Activated CD4-positive, alpha-beta T cell treated with anti-CD3 and anti-CD28 coated beads, Interleukin-2, amount 10 ng/mL, durations not matched to agents 7 days and 5 days (primary cell): Measurements from ENCODE around the gene AP1AR. TPM values are rescaled to one million over a fixed set of nuclear protein-coding genes. Genes with fewer than 3 reads are reported as not detected.
"Not testable (repeated sequence)": the region's sequence is repeated elsewhere in the genome, so short reads cannot be mapped to it uniquely, and the experiment has no call there.

Experiments
- CTCF ChIA-PET: fragments of 350-600 bp; sonication (Branson Sonifier 250); formaldehyde crosslinking; loops from one replicate; lab custom pipeline; 2021; ENCODE audit warnings: antibody characterized with exemption; lab: Charles Lee
- POLR2A ChIA-PET: fragments of 350-600 bp; sonication (Branson Sonifier 250); formaldehyde crosslinking; loops from one replicate; lab custom pipeline; 2021; ENCODE audit warnings: antibody characterized with exemption; lab: Charles Lee
- DNase-seq: peaks from one replicate; pipeline ENCODE4 v3.0.0-alpha.2; 2020
- H3K27ac Mint-ChIP-seq: one replicate; pipeline ENCODE4 v1.8.0; 2021; ENCODE audit warnings: mild to moderate bottlenecking, moderate library complexity, mixed read lengths
- H3K27me3 Mint-ChIP-seq: one replicate; pipeline ENCODE4 v1.8.0; 2021; ENCODE audit warnings: mixed read lengths
- H3K36me3 Mint-ChIP-seq: one replicate; pipeline ENCODE4 v1.8.0; 2021; ENCODE audit warnings: low read depth, mixed read lengths
- H3K4me1 Mint-ChIP-seq: one replicate; pipeline ENCODE4 v1.8.0; 2021; ENCODE audit warnings: mixed read lengths
- H3K4me3 Mint-ChIP-seq: one replicate; pipeline ENCODE4 v1.8.0; 2021; ENCODE audit warnings: mild to moderate bottlenecking, moderate library complexity, mixed read lengths
- H3K9me3 Mint-ChIP-seq: one replicate; pipeline ENCODE4 v1.8.0; 2021; ENCODE audit warnings: mixed read lengths
- total RNA-seq, 2 experiments: library from RNA; stranded (reverse); gene quantifications; one replicate each; pipeline ENCODE4 v1.2.3, GENCODE V29; 2021

The AP1AR gene
- total RNA-seq, 2 experiments from 2014 or later = 10.0 to 10.5 TPM

DNA sequence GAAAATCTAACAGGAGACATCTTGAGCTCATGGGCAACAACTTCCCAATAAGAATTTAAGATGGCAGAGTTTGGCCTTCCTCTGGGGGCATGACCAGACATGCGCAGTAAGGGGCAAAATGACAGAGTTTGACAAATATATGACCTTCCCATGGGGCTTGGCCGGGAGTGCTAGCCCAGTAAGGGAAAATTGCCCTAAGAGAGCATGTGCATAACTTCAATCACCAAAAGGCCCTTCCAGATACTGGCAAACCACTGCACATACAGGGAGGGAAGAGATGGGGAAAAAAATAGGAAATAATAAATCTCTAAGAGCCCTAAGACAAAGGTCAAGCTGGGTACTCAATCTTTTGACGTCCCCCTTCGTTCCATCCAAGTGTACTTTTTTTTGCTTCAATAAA lies 40.7 kb downstream of the AP1AR start:
- H3K27me3 Mint-ChIP-seq = no peaks in the 10 kb centered on the region
- H3K9me3 Mint-ChIP-seq = no peaks in the 10 kb centered on the region
- no peak overlapping the region for H3K4me3 Mint-ChIP-seq
- no peak overlapping the region for H3K27ac Mint-ChIP-seq
- CTCF ChIA-PET = interaction anchor here (0.7 to 1.5 kb wide), 2 partner anchors 14 to 110 kb away, joined by 3 to 4 read pairs; partner anchors contain the start of gene TIFA
- POLR2A ChIA-PET = no interaction called here
- no peak for DNase-seq
- H3K4me1 Mint-ChIP-seq = peaks cover 14% of the 10 kb centered on the region
- peaks cover 35% of the 10 kb centered on the region for H3K36me3 Mint-ChIP-seq

DNA sequence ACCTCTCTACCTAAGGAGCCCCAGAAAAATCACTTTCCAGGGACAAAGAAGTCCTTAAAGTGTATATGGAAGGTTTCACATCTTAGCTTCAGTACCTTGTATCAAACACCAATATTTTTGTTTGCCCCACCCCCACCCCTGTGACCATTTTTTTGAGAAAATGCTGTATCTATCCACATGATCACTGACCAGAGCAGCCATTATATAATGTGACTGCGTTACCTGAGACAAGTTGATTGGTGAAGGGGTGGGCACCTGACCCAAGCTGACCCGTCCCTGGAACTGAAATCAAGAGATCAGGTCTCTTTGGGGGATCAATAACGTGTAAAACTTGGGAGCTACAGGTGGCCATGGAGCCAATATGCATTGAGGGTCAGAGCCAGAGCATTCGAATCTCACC lies 43.4 kb downstream of the AP1AR start:
- ChIA-PET CTCF (no interaction called here), POLR2A (no interaction called here)
- H3K4me1 Mint-ChIP-seq = peaks cover 31% of the 10 kb centered on the region
- no peaks in the 10 kb centered on the region for H3K9me3 Mint-ChIP-seq
- no peak for DNase-seq
- peaks cover 49% of the 10 kb centered on the region for H3K36me3 Mint-ChIP-seq
- no peaks in the 10 kb centered on the region for H3K27me3 Mint-ChIP-seq
- no peak overlapping the region for H3K4me3 Mint-ChIP-seq
- no peak overlapping the region for H3K27ac Mint-ChIP-seq

GRCh38 chr4:112276113-112276512 lies 44.5 kb downstream of the AP1AR start:
- H3K36me3 Mint-ChIP-seq = peaks cover 50% of the 10 kb centered on the region
- ChIA-PET POLR2A (no interaction called here), CTCF (no interaction called here)
- no peaks in the 10 kb centered on the region for H3K9me3 Mint-ChIP-seq
- peaks cover 38% of the 10 kb centered on the region for H3K4me1 Mint-ChIP-seq
- H3K27ac Mint-ChIP-seq = no peak overlapping the region
- no peaks in the 10 kb centered on the region for H3K27me3 Mint-ChIP-seq
- no peak for DNase-seq
- no peak overlapping the region for H3K4me3 Mint-ChIP-seq

DNA sequence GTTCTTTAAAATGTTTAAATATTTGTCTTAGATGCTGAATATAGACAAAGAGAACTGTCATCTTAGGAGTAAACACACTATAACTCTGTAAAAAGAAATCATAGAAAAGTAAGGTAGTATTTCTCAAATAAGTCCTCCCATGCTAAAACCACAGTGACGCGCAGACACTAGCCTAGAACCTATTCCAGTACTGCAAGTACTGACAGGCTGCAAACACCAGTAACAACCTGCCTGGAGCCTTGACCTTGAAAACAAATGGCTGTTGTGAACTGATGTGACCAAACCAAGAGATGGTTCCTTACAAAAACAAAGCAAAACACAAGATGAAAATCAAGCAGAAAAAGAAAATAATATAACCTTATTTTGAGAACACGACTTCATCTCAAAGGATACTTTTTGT lies 45.6 kb downstream of the AP1AR start:
- Mint-ChIP-seq H3K27ac (no peak overlapping the region), H3K4me1 (peaks cover 49% of the 10 kb centered on the region), H3K36me3 (peaks cover 58% of the 10 kb centered on the region), H3K4me3 (no peak overlapping the region), H3K9me3 (peaks cover 4% of the 10 kb centered on the region), H3K27me3 (no peaks in the 10 kb centered on the region)
- DNase-seq = no peak
- CTCF ChIA-PET = no interaction called here
- POLR2A ChIA-PET = no interaction called here

DNA sequence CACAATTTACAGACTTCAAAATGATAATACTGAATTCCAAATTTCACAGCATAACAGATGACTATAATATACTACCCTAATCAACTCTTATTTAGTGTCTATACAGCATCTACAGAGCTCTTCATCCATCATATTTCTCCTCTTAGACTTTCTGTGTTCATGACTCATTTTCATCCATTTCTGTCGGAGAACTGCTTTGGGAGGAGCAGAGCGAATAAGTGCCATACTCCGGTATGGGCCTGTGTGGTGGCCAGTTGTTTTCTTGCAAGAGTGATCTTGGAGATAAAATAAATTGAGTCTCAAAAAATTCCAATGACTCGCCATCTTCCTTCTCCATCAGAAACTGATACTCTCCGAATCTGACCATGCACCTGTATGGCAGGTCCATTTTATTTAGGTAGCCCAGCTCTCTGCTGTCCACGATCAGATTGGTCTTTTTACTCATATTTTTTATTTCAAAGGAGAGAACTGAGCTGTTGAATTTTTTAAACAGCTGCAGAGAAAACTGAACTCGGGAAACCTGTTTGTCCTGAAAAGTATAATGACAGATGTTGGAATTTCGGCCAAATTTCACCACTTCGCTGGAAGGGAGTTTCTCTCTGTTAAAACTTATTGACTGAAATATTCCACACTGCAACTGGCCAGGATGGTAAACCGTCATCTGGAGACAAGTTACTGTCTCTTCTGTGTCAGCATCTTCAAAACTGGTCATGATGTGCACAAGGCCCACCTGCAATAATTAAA lies 46.3 kb downstream of the AP1AR start:
- CTCF ChIA-PET = no interaction called here
- H3K4me3 Mint-ChIP-seq = no peak overlapping the region
- DNase-seq = no peak
- H3K9me3 Mint-ChIP-seq = peaks cover 7% of the 10 kb centered on the region
- no peak overlapping the region for H3K27ac Mint-ChIP-seq
- no peaks in the 10 kb centered on the region for H3K27me3 Mint-ChIP-seq
- POLR2A ChIA-PET = no interaction called here
- H3K4me1 Mint-ChIP-seq = peaks cover 56% of the 10 kb centered on the region
- H3K36me3 Mint-ChIP-seq = peaks cover 60% of the 10 kb centered on the region

- no peaks in the 10 kb centered on the region for H3K27me3 Mint-ChIP-seq
- no peak overlapping the region for H3K27ac Mint-ChIP-seq
- H3K9me3 Mint-ChIP-seq = peaks cover 7% of the 10 kb centered on the region
- ChIA-PET POLR2A (no interaction called here), CTCF (interaction anchor here (0.6 kb wide), 1 partner anchor 144 kb away, joined by 3 read pairs; no protein-coding TSS in a partner anchor)
- no peak for DNase-seq
- H3K36me3 Mint-ChIP-seq = peaks cover 61% of the 10 kb centered on the region
- no peak overlapping the region for H3K4me3 Mint-ChIP-seq
- H3K4me1 Mint-ChIP-seq = peaks cover 63% of the 10 kb centered on the region
These were observed 47.7 kb downstream of the AP1AR start for GRCh38 chr4:112279025-112279881.

DNA sequence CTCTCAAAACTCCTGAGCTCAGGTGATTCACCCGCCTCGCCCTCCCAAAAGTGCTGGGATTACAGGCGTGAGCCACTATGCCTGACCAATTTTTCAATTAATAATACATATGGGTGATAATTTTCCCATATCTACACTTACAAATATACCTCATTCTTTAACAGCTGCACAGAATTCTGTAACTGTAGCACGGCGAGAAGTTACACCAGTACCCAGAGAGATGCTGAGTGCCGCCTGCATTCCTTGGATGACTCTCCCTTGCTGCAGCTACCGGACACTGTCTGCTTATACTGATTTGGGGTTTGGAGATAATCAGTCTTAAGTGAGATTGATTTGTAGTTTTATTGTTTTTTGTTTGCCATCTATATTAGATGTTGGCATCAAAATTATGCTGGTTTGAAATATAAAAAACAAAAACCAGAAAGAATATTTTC lies 48.3 kb downstream of the AP1AR start:
- H3K27ac Mint-ChIP-seq = no peak overlapping the region
- POLR2A ChIA-PET = no interaction called here
- no peak for DNase-seq
- H3K4me1 Mint-ChIP-seq = peaks cover 66% of the 10 kb centered on the region
- H3K36me3 Mint-ChIP-seq = peaks cover 60% of the 10 kb centered on the region
- peaks cover 7% of the 10 kb centered on the region for H3K9me3 Mint-ChIP-seq
- H3K27me3 Mint-ChIP-seq = no peaks in the 10 kb centered on the region
- no peak overlapping the region for H3K4me3 Mint-ChIP-seq
- CTCF ChIA-PET = no interaction called here

GRCh38 chr4:112280386-112281056 lies 48.9 kb downstream of the AP1AR start:
- H3K27ac Mint-ChIP-seq = peak overlapping the region; percentile 25
- no peak overlapping the region for H3K4me3 Mint-ChIP-seq
- ChIA-PET CTCF (no interaction called here), POLR2A (no interaction called here)
- H3K9me3 Mint-ChIP-seq = peaks cover 7% of the 10 kb centered on the region
- DNase-seq = no peak
- peaks cover 63% of the 10 kb centered on the region for H3K4me1 Mint-ChIP-seq
- H3K27me3 Mint-ChIP-seq = no peaks in the 10 kb centered on the region
- peaks cover 55% of the 10 kb centered on the region for H3K36me3 Mint-ChIP-seq

DNA sequence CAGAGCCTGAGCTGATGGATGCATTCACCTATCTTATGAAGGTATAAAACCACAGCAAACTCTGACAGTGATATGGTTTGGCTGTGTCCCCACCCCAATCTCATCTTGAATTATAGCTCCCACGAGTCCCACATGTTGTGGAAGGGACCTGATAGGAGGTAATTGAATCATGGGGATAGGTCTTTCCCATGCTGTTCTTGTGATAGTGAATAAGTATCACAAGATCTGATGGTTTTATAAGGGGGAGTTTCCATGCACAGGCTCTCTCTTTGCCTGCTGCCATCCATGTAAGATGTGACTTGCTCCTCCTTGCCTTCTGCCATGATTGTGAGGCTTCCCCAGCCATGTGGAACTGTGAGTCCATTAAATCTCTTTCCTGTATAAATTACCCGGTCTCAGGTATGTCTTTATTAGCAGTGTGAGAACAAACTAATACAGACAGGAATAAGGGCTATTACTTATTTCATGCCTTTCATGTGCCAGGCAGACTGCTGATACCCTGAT lies 50.4 kb downstream of the AP1AR start:
- POLR2A ChIA-PET, H3K9me3 Mint-ChIP-seq, H3K4me3 Mint-ChIP-seq, DNase-seq, H3K27me3 Mint-ChIP-seq, CTCF ChIA-PET, H3K27ac Mint-ChIP-seq: not testable (repeated sequence)
- Mint-ChIP-seq H3K4me1 (peaks cover 67% of the 10 kb centered on the region), H3K36me3 (peaks cover 48% of the 10 kb centered on the region)

GRCh38 chr4:112282860-112283667 lies 51.5 kb downstream of the AP1AR start:
- no peak for DNase-seq
- Mint-ChIP-seq H3K4me1 (peaks cover 73% of the 10 kb centered on the region), H3K4me3 (peak overlapping the region; percentile 92), H3K27ac (no peak overlapping the region), H3K36me3 (peaks cover 38% of the 10 kb centered on the region), H3K9me3 (peaks cover 7% of the 10 kb centered on the region), H3K27me3 (no peaks in the 10 kb centered on the region)
- POLR2A ChIA-PET = no interaction called here
- CTCF ChIA-PET = no interaction called here

- no peaks in the 10 kb centered on the region for H3K27me3 Mint-ChIP-seq
- peak overlapping the region; percentile 92 for H3K4me3 Mint-ChIP-seq
- peaks cover 32% of the 10 kb centered on the region for H3K36me3 Mint-ChIP-seq
- peaks cover 7% of the 10 kb centered on the region for H3K9me3 Mint-ChIP-seq
- H3K27ac Mint-ChIP-seq = peak overlapping the region; percentile 79
- H3K4me1 Mint-ChIP-seq = peaks cover 75% of the 10 kb centered on the region
- DNase-seq = no peak
- CTCF ChIA-PET = no interaction called here
- POLR2A ChIA-PET = no interaction called here
These were observed 52.6 kb downstream of the AP1AR start for GRCh38 chr4:112284166-112284565.
